Hypothalamus (tissue), 51 donors: ENCODE results near the gene MT1F.
"Not testable (repeated sequence)": the region's sequence is repeated elsewhere in the genome, so short reads cannot be mapped to it uniquely, and the experiment has no call there.

ENCODE experiments used
- DNase-seq, 51 donors: peaks; one replicate each; lab custom pipeline; 2025; lab: John Stamatoyannopoulos, UW

The MT1F gene

GRCh38 chr16:56641166-56641565 lies 16.6 kb upstream of the MT1F start:
- no peak for DNase-seq

- peak in 6 of 51 donors; percentile 10 to 20 (median 14) for DNase-seq
These were observed 14.5 kb upstream of the MT1F start for GRCh38 chr16:56643080-56643778.

- DNase-seq, result no peak
These were observed 13.9 kb upstream of the MT1F start for GRCh38 chr16:56643833-56644232.

- DNase-seq, result no peak
These were observed 12.4 kb upstream of the MT1F start for GRCh38 chr16:56645311-56645710.

GRCh38 chr16:56645838-56646237 lies 11.9 kb upstream of the MT1F start:
- DNase-seq, result no peak

GRCh38 chr16:56647641-56648431 lies 9.9 kb upstream of the MT1F start:
- no peak for DNase-seq

- no peak for DNase-seq
These were observed 8.5 kb upstream of the MT1F start for GRCh38 chr16:56649271-56649670.

- DNase-seq, result no peak
These were observed 7.9 kb upstream of the MT1F start for GRCh38 chr16:56649820-56650219.

- no peak for DNase-seq
These were observed 6.2 kb upstream of the MT1F start, which contains the start of gene MT1B for GRCh38 chr16:56651586-56651985. Gene MT1B (plus strand): TSS chr16:56651886. CDS start chr16:56651954, 68 bp downstream.

GRCh38 chr16:56652600-56652999 lies 5.2 kb upstream of the MT1F start:
- DNase-seq, result no peak

GRCh38 chr16:56653218-56653617 lies 4.5 kb upstream of the MT1F start:
- DNase-seq, result no peak

- DNase-seq, result peak in 6 of 51 donors; percentile 14 to 39 (median 24)
These were observed 642 bp downstream of the MT1F start for GRCh38 chr16:56658327-56658875.

GRCh38 chr16:56662357-56663354 lies 4.9 kb downstream of the MT1F start:
- DNase-seq, result peak in 2 of 51 donors; percentile 8 to 36

GRCh38 chr16:56664506-56664905 lies 6.7 kb downstream of the MT1F start:
- DNase-seq, result no peak

GRCh38 chr16:56665286-56666261 lies 7.8 kb downstream of the MT1F start:
- not testable (repeated sequence) for DNase-seq

- peak in 18 of 51 donors; percentile 11 to 59 (median 24) for DNase-seq
These were observed 10.1 kb downstream of the MT1F start, which contains the start of gene MT1G for GRCh38 chr16:56667581-56668571. Gene MT1G (minus strand): TSS chr16:56668065. CDS start chr16:56667993, 72 bp downstream.

- DNase-seq, result no peak
These were observed 11.5 kb downstream of the MT1F start, which contains the start of gene MT1H for GRCh38 chr16:56669005-56669839. Gene MT1H (plus strand): TSS chr16:56669814. CDS start chr16:56669885, 71 bp downstream.
